HG03558 (cell line): ENCODE results near the gene WDR72.
"Not testable (repeated sequence)": the region's sequence is repeated elsewhere in the genome, so short reads cannot be mapped to it uniquely, and the experiment has no call there.

Experiments used
- ATAC-seq: cut with Tn5 transposase; IDR thresholded peaks from one replicate; pipeline ENCODE4 v1.9.1; 2021; ENCODE audit warnings: moderate number of reproducible peaks; ENCODE audit not compliant: unreplicated experiment; ENCODE audit errors: extremely low read depth

WDR72 gene

GRCh38 chr15:53713218-53713617, 46.2 kb downstream of the WDR72 start:
- ATAC-seq, result no peak

- no peak for ATAC-seq
These were observed 48.6 kb downstream of the WDR72 start for GRCh38 chr15:53710906-53711305.

GRCh38 chr15:53709821-53710220, 49.6 kb downstream of the WDR72 start:
- ATAC-seq, result no peak

GRCh38 chr15:53695365-53695764, 64.1 kb downstream of the WDR72 start:
- ATAC-seq, result no peak

GRCh38 chr15:53694476-53694874, 65.0 kb downstream of the WDR72 start:
- ATAC-seq, result no peak

- ATAC-seq, result no peak
These were observed 65.6 kb downstream of the WDR72 start for GRCh38 chr15:53693729-53694475.

- ATAC-seq, result not testable (repeated sequence)
These were observed 75.3 kb downstream of the WDR72 start for GRCh38 chr15:53684162-53684561.

- no peak for ATAC-seq
These were observed 78.4 kb downstream of the WDR72 start for GRCh38 chr15:53681056-53681455.

- no peak for ATAC-seq
These were observed 83.6 kb downstream of the WDR72 start for GRCh38 chr15:53675832-53676231.

GRCh38 chr15:53671545-53671944, 87.9 kb downstream of the WDR72 start:
- no peak for ATAC-seq

GRCh38 chr15:53670701-53671100, 88.8 kb downstream of the WDR72 start:
- ATAC-seq, result no peak

- no peak for ATAC-seq
These were observed 93.5 kb downstream of the WDR72 start for GRCh38 chr15:53665930-53666329.

- no peak for ATAC-seq
These were observed 100.5 kb downstream of the WDR72 start for GRCh38 chr15:53658827-53659555.

GRCh38 chr15:53658255-53658654, 101.2 kb downstream of the WDR72 start:
- no peak for ATAC-seq

GRCh38 chr15:53648934-53649333, 110.5 kb downstream of the WDR72 start:
- ATAC-seq, result no peak

- ATAC-seq, result no peak
These were observed 114.8 kb downstream of the WDR72 start for GRCh38 chr15:53644660-53645059.

GRCh38 chr15:53634517-53635106, 124.9 kb downstream of the WDR72 start:
- no peak for ATAC-seq

- ATAC-seq, result no peak
These were observed 132.2 kb downstream of the WDR72 start for GRCh38 chr15:53627279-53627678.

GRCh38 chr15:53625962-53626845, 133.3 kb downstream of the WDR72 start:
- no peak for ATAC-seq

GRCh38 chr15:53625260-53625659, 134.2 kb downstream of the WDR72 start:
- no peak for ATAC-seq
